GM10847 (cell line): ENCODE measurements around the gene NAXD.
A peak's percentile ranks its signal among the peaks of the same experiment; 100 is the strongest.

ENCODE experiments used
- POLR2A ChIP-seq: IDR thresholded peaks from 2 replicates; pipeline ENCODE4 v1.6.1; 2011; ENCODE audit not compliant: insufficient read length; ENCODE audit errors: extremely low read depth

NAXD gene

GRCh38 chr13:110615322-110616102 is at the start of gene NAXD:
NAXD (plus strand) TSS chr13:110615545; CDS start chr13:110615602, 57 bp downstream.
- TF ChIP-seq POLR2A: peak; percentile 55

- TF ChIP-seq POLR2A: no peak
Observed at GRCh38 chr13:110566171-110566570, 49.2 kb upstream of the NAXD start.

GRCh38 chr13:110568612-110569011 is 46.7 kb upstream of the NAXD start:
- no peak for TF ChIP-seq POLR2A

- no peak for TF ChIP-seq POLR2A
Observed at GRCh38 chr13:110570886-110571285, 44.5 kb upstream of the NAXD start.

- TF ChIP-seq POLR2A: no peak
Observed at GRCh38 chr13:110571896-110572777, 43.2 kb upstream of the NAXD start.

- no peak for TF ChIP-seq POLR2A
Observed at GRCh38 chr13:110572778-110573118, 42.6 kb upstream of the NAXD start.

- no peak for TF ChIP-seq POLR2A
Observed at GRCh38 chr13:110574161-110574560, 41.2 kb upstream of the NAXD start.

- no peak for TF ChIP-seq POLR2A
Observed at GRCh38 chr13:110575322-110576069, 39.8 kb upstream of the NAXD start.

- TF ChIP-seq POLR2A: no peak
Observed at GRCh38 chr13:110576070-110576394, 39.3 kb upstream of the NAXD start.

GRCh38 chr13:110576736-110577476 is 38.4 kb upstream of the NAXD start:
- TF ChIP-seq POLR2A: no peak

GRCh38 chr13:110578363-110578762 is 37.0 kb upstream of the NAXD start:
- TF ChIP-seq POLR2A: no peak

GRCh38 chr13:110580800-110581199 is 34.5 kb upstream of the NAXD start:
- no peak for TF ChIP-seq POLR2A

- no peak for TF ChIP-seq POLR2A
Observed at GRCh38 chr13:110581506-110582185, 33.7 kb upstream of the NAXD start.

GRCh38 chr13:110582421-110582954 is 32.9 kb upstream of the NAXD start:
- no peak for TF ChIP-seq POLR2A
